Endometrium (tissue), 2 donors: Measurements from ENCODE around the gene SRC.

Experiments
- FAIRE-seq: peaks from 2 replicates; lab custom pipeline; 2012; peaks lifted over from hg19 to GRCh38; lab: Jason Lieb, UNC
- donor health status: control.
- donor health status: control.

SRC gene

GRCh38 chr20:37454636-37455385 lies 108.9 kb downstream of the SRC start:
- no peak for FAIRE-seq
